Hepatocyte (in vitro differentiated cells): ENCODE results near the gene OGFOD1. TPM values are rescaled to one million over a fixed set of nuclear protein-coding genes. Genes with fewer than 3 reads are reported as not detected.

Source experiments
- DNase-seq: peaks from one replicate; pipeline ENCODE4 v3.0.0-alpha.2; 2016; ENCODE audit warnings: low spot score
- H2AFZ ChIP-seq: fragments of 200-600 bp; sonication (generic); 2 replicates; pipeline ENCODE4 v1.6.0; 2016; ENCODE audit warnings: antibody characterized with exemption, mild to moderate bottlenecking
- H3K27ac ChIP-seq: fragments of 200-600 bp; sonication (generic); 2 replicates; pipeline ENCODE4 v1.5.1; 2016; ENCODE audit warnings: mild to moderate bottlenecking
- H3K27me3 ChIP-seq: fragments of 200-600 bp; sonication (generic); 2 replicates; pipeline ENCODE4 v1.6.1; 2016
- H3K36me3 ChIP-seq: fragments of 200-600 bp; sonication (generic); replicated peaks from 2 replicates; pipeline ENCODE4 v1.5.1; 2016; ENCODE audit warnings: low read depth; ENCODE audit not compliant: insufficient read depth
- H3K4me1 ChIP-seq: fragments of 200-600 bp; sonication (generic); 2 replicates; pipeline ENCODE4 v1.5.1; 2016; ENCODE audit warnings: mild to moderate bottlenecking, moderate library complexity; ENCODE audit not compliant: insufficient read depth
- H3K4me2 ChIP-seq: fragments of 200-600 bp; sonication (generic); 2 replicates; pipeline ENCODE4 v1.6.0; 2016
- H3K4me3 ChIP-seq: fragments of 200-600 bp; sonication (generic); 2 replicates; pipeline ENCODE4 v1.5.1; 2016; ENCODE audit warnings: mild to moderate bottlenecking
- H3K79me2 ChIP-seq: fragments of 200-600 bp; sonication (generic); 2 replicates; pipeline ENCODE4 v1.6.0; 2017; ENCODE audit warnings: mild to moderate bottlenecking
- H3K9me2 ChIP-seq: fragments of 200-600 bp; sonication (generic); replicated peaks from 2 replicates; pipeline ENCODE4 v1.6.0; 2017; ENCODE audit warnings: mild to moderate bottlenecking; ENCODE audit not compliant: insufficient read depth
- H3K9me3 ChIP-seq: fragments of 200-600 bp; sonication (generic); 2 replicates; pipeline ENCODE4 v1.5.1; 2016; ENCODE audit warnings: low read depth, mild to moderate bottlenecking
- H4K20me1 ChIP-seq: fragments of 200-600 bp; sonication (generic); 2 replicates; pipeline ENCODE4 v1.6.0; 2016; ENCODE audit warnings: mild to moderate bottlenecking; ENCODE audit not compliant: insufficient read depth, poor library complexity, severe bottlenecking
- CTCF ChIP-seq: fragments of 200-600 bp; sonication (generic); IDR thresholded peaks from 2 replicates; pipeline ENCODE4 v1.5.1; 2016; ENCODE audit warnings: antibody characterized with exemption, mild to moderate bottlenecking; ENCODE audit not compliant: poor library complexity
- EZH2 ChIP-seq: fragments of 200-600 bp; sonication (generic); IDR thresholded peaks from 2 replicates; pipeline ENCODE4 v1.6.1; 2016; ENCODE audit warnings: antibody characterized with exemption, mild to moderate bottlenecking, borderline replicate concordance
- EZH2phosphoT487 ChIP-seq: fragments of 200-600 bp; sonication (generic); IDR thresholded peaks from one replicate; pipeline ENCODE4 v1.6.1; 2018; ENCODE audit warnings: antibody characterized with exemption, mild to moderate bottlenecking, low read depth, moderate library complexity; ENCODE audit not compliant: unreplicated experiment, severe bottlenecking
- WGBS: methylation state at CpG from one replicate; pipeline ENCODE4 v1.1.6; 2016; ENCODE audit warnings: low lambda C conversion rate; ENCODE audit errors: missing lambda C conversion rate; 5-methylcytosine and 5-hydroxymethylcytosine counted together
- polyA plus RNA-seq: library from polyadenylated mRNA; unstranded; fragments of >200 nt; fragmentation: Nextera tagmentation; extraction: Ambion mirVana; gene quantifications from 2 replicates; pipeline ENCODE4 v1.2.1, GENCODE V29; 2016
- total RNA-seq: library from RNA; depleted of rRNA; stranded (reverse); fragments of >200 nt; gene quantifications from 2 replicates; pipeline ENCODE4 v1.2.3, GENCODE V29; 2014

OGFOD1 gene
- total and polyA plus RNA-seq, 2 experiments from 2014 or later = 55.5 to 58.9 TPM

- Histone ChIP-seq H3K79me2 (peaks cover 79% of the 10 kb centered on the region), H2AFZ (no peak overlapping the region), H3K4me1 (peaks cover under 1% of the 10 kb centered on the region), H3K4me3 (no peak overlapping the region), H4K20me1 (peaks cover 22% of the 10 kb centered on the region), H3K9me3 (no peaks in the 10 kb centered on the region), H3K9me2 (no peaks in the 10 kb centered on the region), H3K27ac (no peak overlapping the region), H3K4me2 (no peak overlapping the region), H3K27me3 (no peaks in the 10 kb centered on the region), H3K36me3 (no peaks in the 10 kb centered on the region)
- TF ChIP-seq CTCF (no peak), EZH2phosphoT487 (no peak)
- WGBS = 78% methylated on average over 5 of the region's 5 CpGs
- DNase-seq = no peak
These were observed 37.0 kb upstream of the OGFOD1 start for GRCh38 chr16:56414366-56414765.

DNA sequence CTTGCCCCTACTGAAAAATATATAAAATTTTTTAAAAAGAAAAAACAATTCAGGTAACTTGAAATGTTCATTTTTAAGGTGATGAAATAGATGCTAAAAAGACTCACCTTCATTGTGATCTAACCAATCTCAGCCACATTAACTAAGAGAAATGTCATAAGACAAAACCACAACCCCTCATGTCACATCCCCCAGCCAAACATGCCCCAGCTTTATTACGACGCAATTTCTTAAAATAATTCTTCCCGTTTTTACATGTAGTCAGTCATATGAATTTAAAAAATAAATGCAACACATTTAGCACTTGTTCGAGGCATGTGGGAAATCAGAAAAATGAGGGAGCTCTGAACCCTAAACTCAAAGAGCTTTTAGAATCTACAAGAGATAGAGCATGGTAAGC is 35.5 kb upstream of the OGFOD1 start:
- no peaks in the 10 kb centered on the region for H3K27me3 ChIP-seq
- TF ChIP-seq EZH2 (no peak), EZH2phosphoT487 (no peak), CTCF (no peak)
- H4K20me1 ChIP-seq = peaks cover 30% of the 10 kb centered on the region
- no peak overlapping the region for H3K4me3 ChIP-seq
- DNase-seq = no peak
- H2AFZ ChIP-seq = no peak overlapping the region
- H3K79me2 ChIP-seq = peaks cover 94% of the 10 kb centered on the region
- no peaks in the 10 kb centered on the region for H3K4me1 ChIP-seq
- H3K4me2 ChIP-seq = no peak overlapping the region
- WGBS = 96% methylated on average over 4 of the region's 4 CpGs
- H3K36me3 ChIP-seq = no peaks in the 10 kb centered on the region
- no peaks in the 10 kb centered on the region for H3K9me3 ChIP-seq
- H3K9me2 ChIP-seq = no peaks in the 10 kb centered on the region
- H3K27ac ChIP-seq = no peak overlapping the region

- H3K4me2 ChIP-seq = no peak overlapping the region
- no peak for TF ChIP-seq EZH2phosphoT487
- no peak for TF ChIP-seq EZH2
- TF ChIP-seq CTCF = no peak
- H3K4me3 ChIP-seq = no peak overlapping the region
- WGBS = 96% methylated on average over 4 of the region's 4 CpGs
- H3K9me3 ChIP-seq = no peaks in the 10 kb centered on the region
- H2AFZ ChIP-seq = no peak overlapping the region
- H3K36me3 ChIP-seq = no peaks in the 10 kb centered on the region
- peaks cover under 1% of the 10 kb centered on the region for H3K4me1 ChIP-seq
- peaks cover 40% of the 10 kb centered on the region for H4K20me1 ChIP-seq
- H3K79me2 ChIP-seq = peaks cover 97% of the 10 kb centered on the region
- H3K9me2 ChIP-seq = no peaks in the 10 kb centered on the region
- no peak overlapping the region for H3K27ac ChIP-seq
- DNase-seq = no peak
- no peaks in the 10 kb centered on the region for H3K27me3 ChIP-seq
These were observed 34.2 kb upstream of the OGFOD1 start for GRCh38 chr16:56417138-56417537.
